DOHH2 (cell line): ENCODE results near the gene CYP26A1.

Experiments
- H3F3A ChIP-seq: fragments of 200-600 bp; sonication (generic), shearing (Covaris generic); 2 replicates; pipeline ENCODE4 v1.6.0; 2016; ENCODE audit warnings: antibody characterized with exemption, mild to moderate bottlenecking; ENCODE audit not compliant: control insufficient read depth, insufficient read depth
- H3K27ac ChIP-seq: fragments of 200-600 bp; sonication (generic); 2 replicates; pipeline ENCODE4 v1.5.1; 2014; ENCODE audit warnings: low read depth, mild to moderate bottlenecking, low read length, moderate library complexity
- H3K27me3 ChIP-seq: fragments of 200-600 bp; sonication (generic); 2 replicates; pipeline ENCODE4 v1.6.1; 2014; ENCODE audit warnings: mild to moderate bottlenecking, low read length, mixed read lengths; ENCODE audit not compliant: control insufficient read depth
- H3K36me3 ChIP-seq: fragments of 200-600 bp; sonication (generic); 2 replicates; pipeline ENCODE4 v1.6.1; 2014; ENCODE audit warnings: mild to moderate bottlenecking, low read length, moderate library complexity, mixed read lengths; ENCODE audit not compliant: control insufficient read depth
- H3K4me1 ChIP-seq: fragments of 200-600 bp; sonication (generic); 2 replicates; pipeline ENCODE4 v1.6.1; 2014; ENCODE audit warnings: mild to moderate bottlenecking, low read length, mixed read lengths; ENCODE audit not compliant: control insufficient read depth
- H3K4me2 ChIP-seq: fragments of 200-600 bp; sonication (generic); 2 replicates; pipeline ENCODE4 v1.6.0; 2014; ENCODE audit warnings: mild to moderate bottlenecking, low read length, moderate library complexity
- H3K4me3 ChIP-seq: fragments of 200-600 bp; sonication (generic); 2 replicates; pipeline ENCODE4 v1.5.1; 2014; ENCODE audit warnings: mild to moderate bottlenecking, low read length, mixed read lengths
- H3K79me2 ChIP-seq: fragments of 200-600 bp; sonication (generic); 2 replicates; pipeline ENCODE4 v1.6.1; 2014; ENCODE audit warnings: mild to moderate bottlenecking, low read length, mixed read lengths; ENCODE audit not compliant: control insufficient read depth
- H3K9me2 ChIP-seq: fragments of 200-600 bp; sonication (generic); replicated peaks from 2 replicates; pipeline ENCODE4 v1.6.1; 2014; ENCODE audit warnings: mild to moderate bottlenecking, low read length, mixed read lengths; ENCODE audit not compliant: control insufficient read depth
- H3K9me3 ChIP-seq: fragments of 200-600 bp; sonication (generic); 2 replicates; pipeline ENCODE4 v1.6.1; 2014; ENCODE audit warnings: antibody characterized with exemption, low read length, mixed read lengths; ENCODE audit not compliant: control insufficient read depth, insufficient read depth
- H4K20me1 ChIP-seq: fragments of 200-600 bp; sonication (generic); 2 replicates; pipeline ENCODE4 v1.6.0; 2014; ENCODE audit warnings: low read depth, mild to moderate bottlenecking, antibody characterized with exemption, low read length, moderate library complexity; ENCODE audit not compliant: control insufficient read depth, insufficient read depth
- EZH2phosphoT487 ChIP-seq: fragments of 200-600 bp; sonication (generic); IDR thresholded peaks from 2 replicates; pipeline ENCODE4 v1.6.1; 2017; ENCODE audit warnings: borderline replicate concordance, mild to moderate bottlenecking, antibody characterized with exemption, low read length, moderate library complexity, mixed read lengths
- TF ChIP-seq, protein P1 (sequence below): fragments of 200-600 bp; sonication (generic); IDR thresholded peaks from one replicate; pipeline ENCODE4 v1.5.1; 2014; ENCODE audit warnings: antibody characterized with exemption, mild to moderate bottlenecking, low read depth, low read length; ENCODE audit not compliant: poor library complexity, severe bottlenecking

The CYP26A1 gene

GRCh38 chr10:93087846-93088245 is 14.2 kb downstream of the CYP26A1 start:
- Histone ChIP-seq H3K27me3 (no peaks in the 10 kb centered on the region; the same call in 1 of the 2 replicates), H3K79me2 (no peaks in the 10 kb centered on the region), H3K4me2 (no peak overlapping the region), H3K4me3 (no peak overlapping the region), H3K4me1 (no peaks in the 10 kb centered on the region), H3F3A (no peaks in the 10 kb centered on the region), H3K9me3 (no peaks in the 10 kb centered on the region), H4K20me1 (no peaks in the 10 kb centered on the region), H3K9me2 (no peaks in the 10 kb centered on the region), H3K27ac (no peak overlapping the region), H3K36me3 (no peaks in the 10 kb centered on the region)
- TF ChIP-seq EZH2phosphoT487, result no peak
- TF ChIP-seq, protein P1, sequence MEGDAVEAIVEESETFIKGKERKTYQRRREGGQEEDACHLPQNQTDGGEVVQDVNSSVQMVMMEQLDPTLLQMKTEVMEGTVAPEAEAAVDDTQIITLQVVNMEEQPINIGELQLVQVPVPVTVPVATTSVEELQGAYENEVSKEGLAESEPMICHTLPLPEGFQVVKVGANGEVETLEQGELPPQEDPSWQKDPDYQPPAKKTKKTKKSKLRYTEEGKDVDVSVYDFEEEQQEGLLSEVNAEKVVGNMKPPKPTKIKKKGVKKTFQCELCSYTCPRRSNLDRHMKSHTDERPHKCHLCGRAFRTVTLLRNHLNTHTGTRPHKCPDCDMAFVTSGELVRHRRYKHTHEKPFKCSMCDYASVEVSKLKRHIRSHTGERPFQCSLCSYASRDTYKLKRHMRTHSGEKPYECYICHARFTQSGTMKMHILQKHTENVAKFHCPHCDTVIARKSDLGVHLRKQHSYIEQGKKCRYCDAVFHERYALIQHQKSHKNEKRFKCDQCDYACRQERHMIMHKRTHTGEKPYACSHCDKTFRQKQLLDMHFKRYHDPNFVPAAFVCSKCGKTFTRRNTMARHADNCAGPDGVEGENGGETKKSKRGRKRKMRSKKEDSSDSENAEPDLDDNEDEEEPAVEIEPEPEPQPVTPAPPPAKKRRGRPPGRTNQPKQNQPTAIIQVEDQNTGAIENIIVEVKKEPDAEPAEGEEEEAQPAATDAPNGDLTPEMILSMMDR, result no peak

- no peak overlapping the region for H3K4me3 ChIP-seq
- H3K27me3 ChIP-seq, result no peaks in the 10 kb centered on the region; the same call in 1 of the 2 replicates
- H3F3A ChIP-seq, result no peaks in the 10 kb centered on the region
- H4K20me1 ChIP-seq, result no peaks in the 10 kb centered on the region
- no peaks in the 10 kb centered on the region for H3K9me2 ChIP-seq
- H3K27ac ChIP-seq, result no peak overlapping the region
- no peaks in the 10 kb centered on the region for H3K36me3 ChIP-seq
- H3K9me3 ChIP-seq, result no peaks in the 10 kb centered on the region
- no peak overlapping the region for H3K4me2 ChIP-seq
- TF ChIP-seq EZH2phosphoT487, result no peak
- TF ChIP-seq, protein P1, result no peak
- no peaks in the 10 kb centered on the region for H3K79me2 ChIP-seq
- H3K4me1 ChIP-seq, result no peaks in the 10 kb centered on the region
These were observed 14.8 kb downstream of the CYP26A1 start for GRCh38 chr10:93088466-93088865.

DNA sequence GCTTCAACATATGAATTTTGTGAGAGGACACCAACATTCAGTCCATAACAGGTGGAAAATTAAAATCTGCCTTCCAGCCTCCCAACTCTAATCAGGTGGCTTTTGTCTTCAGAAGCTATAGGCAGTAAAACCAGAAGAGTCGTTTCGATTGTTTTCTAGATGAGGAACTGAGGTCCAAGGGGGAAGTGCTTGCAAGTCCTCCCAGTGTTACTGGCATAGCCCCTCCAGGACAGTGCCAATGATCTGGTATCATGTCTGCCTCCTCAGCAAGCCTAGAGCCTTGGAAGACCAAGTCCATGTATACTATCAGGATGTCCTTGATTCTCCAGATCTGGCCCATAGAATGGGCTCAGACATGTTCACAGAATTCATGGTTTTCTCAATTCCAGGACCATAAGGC is 16.9 kb downstream of the CYP26A1 start:
- Histone ChIP-seq H3K9me2 (no peaks in the 10 kb centered on the region), H3K79me2 (no peaks in the 10 kb centered on the region), H3K4me1 (no peaks in the 10 kb centered on the region), H3K27me3 (no peaks in the 10 kb centered on the region; the same call in 1 of the 2 replicates), H3K4me2 (no peak overlapping the region), H3K9me3 (no peaks in the 10 kb centered on the region), H4K20me1 (no peaks in the 10 kb centered on the region), H3K27ac (no peak overlapping the region), H3F3A (no peaks in the 10 kb centered on the region), H3K36me3 (no peaks in the 10 kb centered on the region), H3K4me3 (no peak overlapping the region)
- TF ChIP-seq, protein P1, result no peak
- no peak for TF ChIP-seq EZH2phosphoT487

DNA sequence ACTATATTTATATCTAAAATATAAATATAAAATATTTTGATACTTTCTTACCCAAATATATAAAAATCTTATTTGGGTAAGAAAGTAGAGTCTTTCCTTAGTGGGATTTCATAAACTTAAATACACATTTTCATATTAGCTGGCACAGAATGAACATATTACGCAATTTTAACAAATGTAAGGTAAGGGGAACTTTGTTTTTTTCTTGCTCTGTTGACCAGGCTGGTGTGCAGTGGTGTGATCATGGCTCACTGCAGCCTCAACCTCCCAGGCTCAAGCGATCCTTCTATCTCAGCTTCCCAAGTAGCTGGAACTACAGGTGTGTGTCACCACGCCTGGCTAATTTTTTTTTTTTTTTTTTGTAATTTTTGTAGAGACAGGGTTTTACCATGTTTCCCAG is 18.3 kb downstream of the CYP26A1 start:
- Histone ChIP-seq H3K9me2 (no peaks in the 10 kb centered on the region), H3K4me3 (no peak overlapping the region), H3K9me3 (no peaks in the 10 kb centered on the region), H3K4me2 (no peak overlapping the region), H3K36me3 (no peaks in the 10 kb centered on the region), H4K20me1 (no peaks in the 10 kb centered on the region), H3K27me3 (no peaks in the 10 kb centered on the region; the same call in 1 of the 2 replicates), H3F3A (no peaks in the 10 kb centered on the region), H3K79me2 (no peaks in the 10 kb centered on the region), H3K27ac (no peak overlapping the region), H3K4me1 (no peaks in the 10 kb centered on the region)
- TF ChIP-seq EZH2phosphoT487, result no peak
- TF ChIP-seq, protein P1, result no peak
